GM18520 (cell line): ENCODE results near the gene HILPDA.
"Not testable (repeated sequence)": the region's sequence is repeated elsewhere in the genome, so short reads cannot be mapped to it uniquely, and the experiment has no call there.

Source experiments
- ATAC-seq: cut with Tn5 transposase; IDR thresholded peaks from one replicate; pipeline ENCODE4 v1.9.1; 2021; ENCODE audit not compliant: unreplicated experiment

Gene HILPDA

GRCh38 chr7:128459394-128459878, 3.8 kb downstream of the HILPDA start:
- peak; percentile 28 for ATAC-seq

- no peak for ATAC-seq
Measured at GRCh38 chr7:128462460-128462859, 6.8 kb downstream of the HILPDA start.

GRCh38 chr7:128463345-128463744, 7.7 kb downstream of the HILPDA start:
- ATAC-seq, result not testable (repeated sequence)

DNA sequence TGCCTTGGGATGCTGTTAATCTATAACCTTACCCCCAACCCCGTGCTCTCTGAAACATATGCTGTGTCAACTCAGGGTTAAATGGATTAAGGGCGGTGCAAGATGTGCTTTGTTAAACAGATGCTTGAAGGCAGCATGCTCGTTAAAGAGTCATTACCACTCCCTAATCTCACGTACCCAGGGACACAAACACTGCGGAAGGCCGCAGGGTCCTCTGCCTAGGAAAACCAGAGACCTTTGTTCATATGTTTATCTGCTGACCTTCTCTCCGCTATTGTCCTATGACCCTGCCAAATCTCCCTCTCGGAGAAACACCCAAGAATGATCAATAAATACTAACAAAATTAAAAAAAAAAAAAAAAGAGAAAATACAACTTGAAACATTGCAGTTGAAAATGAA, 8.3 kb downstream of the HILPDA start:
- ATAC-seq, result not testable (repeated sequence)

GRCh38 chr7:128466871-128467270, 11.2 kb downstream of the HILPDA start:
- not testable (repeated sequence) for ATAC-seq

GRCh38 chr7:128476402-128477335, 21.0 kb downstream of the HILPDA start, which contains the start of gene METTL2B:
Gene METTL2B, plus strand, starts transcription at chr7:128476748. Its CDS starts 18 bp downstream, at chr7:128476766.
- ATAC-seq, result peak; percentile 85

DNA sequence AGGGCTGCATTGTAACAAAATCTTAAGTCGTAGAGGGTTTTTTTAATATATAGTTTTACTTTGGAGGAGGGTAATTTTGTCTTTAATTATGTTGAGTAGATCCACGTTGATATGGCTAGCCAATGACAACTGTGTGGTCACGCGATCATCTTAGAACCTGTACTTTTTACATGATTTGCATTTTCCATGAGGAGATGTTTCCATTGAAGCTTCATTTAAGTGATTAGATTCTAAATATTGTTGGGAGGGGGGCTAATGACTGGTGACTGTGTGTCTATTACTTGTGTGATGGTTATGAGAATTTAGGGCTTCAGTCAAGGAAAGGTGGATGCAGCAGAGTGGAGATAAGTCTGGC, 21.6 kb downstream of the HILPDA start:
- ATAC-seq, result not testable (repeated sequence)

- ATAC-seq, result not testable (repeated sequence)
Measured at GRCh38 chr7:128479082-128479481, 23.4 kb downstream of the HILPDA start.

DNA sequence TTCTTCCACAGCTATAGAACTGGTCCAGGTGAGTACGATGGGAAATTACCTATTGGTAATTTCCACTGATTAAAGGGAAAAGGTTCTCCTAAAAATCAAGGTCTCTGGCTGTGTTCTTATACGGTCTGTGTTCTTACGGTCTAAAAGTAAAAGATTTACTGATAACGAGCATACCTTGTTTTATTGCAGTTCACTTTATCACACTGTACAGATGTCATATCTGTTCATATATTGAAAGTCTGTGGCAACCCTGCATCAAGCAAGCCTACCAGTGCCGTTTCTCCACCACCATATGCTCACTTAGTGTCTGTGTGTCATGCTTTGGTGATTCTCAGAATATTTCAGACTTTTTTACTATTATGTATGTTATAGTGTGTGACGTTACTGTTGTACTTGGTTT, 32.5 kb downstream of the HILPDA start:
- ATAC-seq, result not testable (repeated sequence)

- ATAC-seq, result no peak
Measured at GRCh38 chr7:128497405-128497804, 41.7 kb downstream of the HILPDA start.

- ATAC-seq, result not testable (repeated sequence)
Measured at GRCh38 chr7:128505416-128505815, 49.7 kb downstream of the HILPDA start.

GRCh38 chr7:128506819-128507218, 51.1 kb downstream of the HILPDA start:
- ATAC-seq, result peak; percentile 42

DNA sequence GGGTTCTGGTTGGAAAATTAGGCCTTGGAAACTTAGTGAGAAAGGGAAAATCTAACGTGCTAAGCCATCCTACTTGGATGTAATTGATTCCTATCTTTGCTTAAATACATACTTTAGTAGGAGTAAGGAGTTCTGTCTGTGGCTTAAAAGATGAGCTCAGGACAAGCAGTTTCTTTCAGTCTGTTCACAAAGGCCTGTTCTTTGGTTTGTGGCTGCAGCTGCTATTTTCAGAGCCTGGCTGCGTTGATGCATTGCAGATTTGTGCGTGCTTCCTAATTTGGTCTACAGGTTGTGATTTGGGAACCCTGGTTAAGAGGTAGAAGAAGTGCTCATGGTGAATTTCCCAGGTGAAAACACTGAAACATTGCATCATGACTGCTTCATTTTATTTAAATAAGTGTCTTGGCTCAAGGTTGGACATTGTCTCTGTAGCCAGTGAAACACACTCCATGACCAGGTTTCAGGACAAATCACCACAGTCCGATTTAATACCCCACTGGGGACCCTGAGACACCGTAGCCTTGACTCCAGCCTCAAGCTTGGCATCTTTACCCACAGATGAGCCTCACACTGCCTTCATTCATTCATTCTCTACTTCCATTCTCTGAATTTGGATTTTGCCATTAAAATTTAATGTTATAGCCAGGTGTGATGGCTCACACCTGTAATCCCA, 51.8 kb downstream of the HILPDA start:
- peak; percentile 27 for ATAC-seq
